ENCODE measurements around the gene OR51A4. TPM values are rescaled to one million over a fixed set of nuclear protein-coding genes. Genes with fewer than 3 reads are reported as not detected.

The OR51A4 gene
- not detected in 2 replicates for total RNA-seq (ENCODE audit: low replicate concordance)

- no peaks in the 10 kb centered on the region for H3K9me3 Mint-ChIP-seq
- H3K27me3 Mint-ChIP-seq (ENCODE audit: insufficient read depth, low read depth), result peaks cover 2% of the 10 kb centered on the region
- Histone ChIP-seq H3K9ac (no peak within 1 kb of the TSS), H4K20me1 (ENCODE audit: low read depth) (no peaks in the 10 kb centered on the region), H3K4me1 (no peaks in the 10 kb centered on the region), H3K36me3 (no peaks in the 10 kb centered on the region), H3K4me2 (no peak within 1 kb of the TSS), H2AFZ (replicated peaks) (no peak within 1 kb of the TSS), H3K27ac (no peak within 1 kb of the TSS), H3K79me2 (ENCODE audit: low read depth) (no peaks in the 10 kb centered on the region), H3F3A (ENCODE audit: low read depth) (no peaks in the 10 kb centered on the region), H3K4me3 (no peak within 1 kb of the TSS), H3K9me3 (ENCODE audit: low read depth) (no peaks in the 10 kb centered on the region), H3K27me3 (no peaks in the 10 kb centered on the region)
- H3K36me3 Mint-ChIP-seq, result no peaks in the 10 kb centered on the region
- no peaks in the 10 kb centered on the region for H3K4me1 Mint-ChIP-seq
- no peak within 1 kb of the TSS for H3K27ac Mint-ChIP-seq
- no peak for DNase-seq (ENCODE audit: low spot score)
- no peak within 1 kb of the TSS for H3K4me3 Mint-ChIP-seq
- TF ChIP-seq CTCF (IDR thresholded peaks at IDR 0.05), result no peak
- no peak for TF ChIP-seq EZH2 (IDR thresholded peaks at IDR 0.05)
- no peak for TF ChIP-seq EZH2phosphoT487 (IDR thresholded peaks at IDR 0.05)
Observed at GRCh38 chr11:4947505-4947904, at the start of gene OR51A4. Gene OR51A4, minus strand, starts transcription at chr11:4947605. Its CDS starts 505 bp downstream, at chr11:4947100.

GRCh38 chr11:4994551-4994950 lies 47.1 kb upstream of the OR51A4 start, which contains the start of gene OR51L1:
Gene OR51L1, plus strand, starts transcription at chr11:4994851. Its CDS starts 4,132 bp downstream, at chr11:4998983.
- Mint-ChIP-seq H3K9me3 (no peaks in the 10 kb centered on the region), H3K27ac (no peak within 1 kb of the TSS), H3K36me3 (no peaks in the 10 kb centered on the region), H3K4me1 (no peaks in the 10 kb centered on the region), H3K4me3 (no peak within 1 kb of the TSS), H3K27me3 (ENCODE audit: insufficient read depth, low read depth) (no peaks in the 10 kb centered on the region)
- no peak within 1 kb of the TSS for H3K4me3 ChIP-seq
- no peak within 1 kb of the TSS for H3K9ac ChIP-seq
- H3K27ac ChIP-seq, result no peak within 1 kb of the TSS
- TF ChIP-seq EZH2 (IDR thresholded peaks at IDR 0.05), result no peak
- no peak for TF ChIP-seq EZH2phosphoT487 (IDR thresholded peaks at IDR 0.05)
- TF ChIP-seq CTCF (IDR thresholded peaks at IDR 0.05), result no peak
- no peaks in the 10 kb centered on the region for H4K20me1 ChIP-seq (ENCODE audit: low read depth)
- DNase-seq (ENCODE audit: low spot score), result no peak
- H3F3A ChIP-seq (ENCODE audit: low read depth), result no peaks in the 10 kb centered on the region
- H3K27me3 ChIP-seq, result no peaks in the 10 kb centered on the region
- H3K9me3 ChIP-seq (ENCODE audit: low read depth), result no peaks in the 10 kb centered on the region
- H3K4me2 ChIP-seq, result no peak within 1 kb of the TSS
- peaks cover 7% of the 10 kb centered on the region for H3K4me1 ChIP-seq
- no peaks in the 10 kb centered on the region for H3K79me2 ChIP-seq (ENCODE audit: low read depth)
- H2AFZ ChIP-seq (replicated peaks), result peak within 1 kb of the TSS; percentile 19
- H3K36me3 ChIP-seq, result no peaks in the 10 kb centered on the region

- H3K4me2 ChIP-seq, result no peak overlapping the region
- no peaks in the 10 kb centered on the region for H3F3A ChIP-seq (ENCODE audit: low read depth)
- no peaks in the 10 kb centered on the region for H3K36me3 ChIP-seq
- H3K9ac ChIP-seq, result no peak overlapping the region
- H3K79me2 ChIP-seq (ENCODE audit: low read depth), result no peaks in the 10 kb centered on the region
- H3K4me1 Mint-ChIP-seq, result no peaks in the 10 kb centered on the region
- TF ChIP-seq EZH2phosphoT487 (IDR thresholded peaks at IDR 0.05), result no peak
- TF ChIP-seq CTCF (IDR thresholded peaks at IDR 0.05), result peak; percentile 30
- no peak for TF ChIP-seq EZH2 (IDR thresholded peaks at IDR 0.05)
- no peak overlapping the region for H3K4me3 ChIP-seq
- H3K36me3 Mint-ChIP-seq, result no peaks in the 10 kb centered on the region
- no peak overlapping the region for H3K4me3 Mint-ChIP-seq
- no peaks in the 10 kb centered on the region for H3K27me3 Mint-ChIP-seq (ENCODE audit: insufficient read depth, low read depth)
- peak; percentile 32 for DNase-seq (ENCODE audit: low spot score)
- peak overlapping the region; percentile 6 for H2AFZ ChIP-seq (replicated peaks)
- H3K27me3 ChIP-seq, result no peaks in the 10 kb centered on the region
- peaks cover 7% of the 10 kb centered on the region for H3K4me1 ChIP-seq
- H3K9me3 Mint-ChIP-seq, result no peaks in the 10 kb centered on the region
- H3K27ac Mint-ChIP-seq, result no peak overlapping the region
- H3K9me3 ChIP-seq (ENCODE audit: low read depth), result no peaks in the 10 kb centered on the region
- H4K20me1 ChIP-seq (ENCODE audit: low read depth), result no peaks in the 10 kb centered on the region
- no peak overlapping the region for H3K27ac ChIP-seq
Observed at GRCh38 chr11:4991060-4991459, 43.7 kb upstream of the OR51A4 start.
